Measurements from ENCODE around the gene LRIT1. TPM values are rescaled to one million over a fixed set of nuclear protein-coding genes. Genes with fewer than 3 reads are reported as not detected.
"Not testable (repeated sequence)": the region's sequence is repeated elsewhere in the genome, so short reads cannot be mapped to it uniquely, and the experiment has no call there.

LRIT1 gene
- polyA plus RNA-seq, 1 donor (not counting 4 experiments of a cell fraction or from before 2014, with no cell fraction given), result not detected

DNA sequence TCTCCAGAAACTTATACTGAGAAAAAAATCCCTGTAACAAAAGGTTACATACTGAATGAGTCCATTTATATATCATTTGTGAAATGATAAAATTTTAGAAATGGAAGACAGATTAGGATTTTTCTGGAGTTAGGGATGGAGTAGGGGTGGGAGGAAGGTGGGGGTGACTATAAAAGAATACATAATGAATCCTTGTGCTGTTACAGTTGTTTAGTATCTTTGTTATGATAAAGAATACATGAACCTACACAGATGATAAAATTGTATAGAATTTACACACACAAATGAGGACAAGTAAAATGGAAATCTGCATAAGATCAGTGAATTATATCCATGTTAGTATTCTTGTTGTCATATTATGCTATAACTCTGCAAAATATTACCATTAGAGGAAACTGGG, 45.3 kb upstream of the LRIT1 start:
- no peak overlapping the region for H3K4me2 ChIP-seq (ENCODE audit: control insufficient read depth, extremely low read depth, insufficient read depth, low read depth, low read length)
- no peaks in the 10 kb centered on the region for H3K9me3 ChIP-seq (ENCODE audit: control insufficient read depth, low read depth, low read length)
- no peaks in the 10 kb centered on the region for H3K36me3 ChIP-seq (ENCODE audit: control insufficient read depth in 2 of 2, extremely low read depth in 1 of 2, insufficient read depth in 2 of 2, low read length in 2 of 2)
- dilution Hi-C loops (cut with MboI; ENCODE audit: extremely low pct_ligation_motif_present, low sequenced_read_pairs), result no loop called here
- no peak overlapping the region for H2AFZ ChIP-seq (ENCODE audit: control insufficient read depth, low read length)
- H3K9ac ChIP-seq (ENCODE audit: control insufficient read depth, extremely low read depth, insufficient read depth, low read length), result no peak overlapping the region
- FAIRE-seq (no peak), DNase-seq (ENCODE audit: low read depth, low spot score) (no peak)
- no peak overlapping the region for H3K4me3 ChIP-seq (ENCODE audit: control insufficient read depth in 2 of 3, extremely low read depth in 1 of 3, insufficient read depth in 2 of 3, low read depth in 1 of 3, low read length in 3 of 3)
- no peaks in the 10 kb centered on the region for H3K9me1 ChIP-seq (ENCODE audit: control insufficient read depth, extremely low read depth, insufficient read depth, low read length)
- no peaks in the 10 kb centered on the region for H4K20me1 ChIP-seq (ENCODE audit: control insufficient read depth, extremely low read depth, insufficient read depth, low read length)
- H3K79me2 ChIP-seq (ENCODE audit: control insufficient read depth, insufficient read depth, low read length), result no peaks in the 10 kb centered on the region
- no peak overlapping the region for H3K27ac ChIP-seq (ENCODE audit: control insufficient read depth, insufficient read depth, low read length)
- TF ChIP-seq EZH2 (IDR thresholded peaks at IDR 0.05; ENCODE audit: low read length) (no peak), CTCF (optimal IDR thresholded peaks at IDR 0.05 in 1 of 3, IDR thresholded peaks at IDR 0.05 in 1 of 3, conservative IDR thresholded peaks at IDR 0.05 in 1 of 3; ENCODE audit: extremely low read depth in 1 of 3, insufficient read depth in 2 of 3, low read length in 3 of 3) (no peak)
- H3K27me3 ChIP-seq (ENCODE audit: control insufficient read depth, extremely low read depth, insufficient read depth, low read length), result peaks cover 4% of the 10 kb centered on the region
- H3K4me1 ChIP-seq (ENCODE audit: control insufficient read depth, extremely low read depth, insufficient read depth, low read length), result no peaks in the 10 kb centered on the region

DNA sequence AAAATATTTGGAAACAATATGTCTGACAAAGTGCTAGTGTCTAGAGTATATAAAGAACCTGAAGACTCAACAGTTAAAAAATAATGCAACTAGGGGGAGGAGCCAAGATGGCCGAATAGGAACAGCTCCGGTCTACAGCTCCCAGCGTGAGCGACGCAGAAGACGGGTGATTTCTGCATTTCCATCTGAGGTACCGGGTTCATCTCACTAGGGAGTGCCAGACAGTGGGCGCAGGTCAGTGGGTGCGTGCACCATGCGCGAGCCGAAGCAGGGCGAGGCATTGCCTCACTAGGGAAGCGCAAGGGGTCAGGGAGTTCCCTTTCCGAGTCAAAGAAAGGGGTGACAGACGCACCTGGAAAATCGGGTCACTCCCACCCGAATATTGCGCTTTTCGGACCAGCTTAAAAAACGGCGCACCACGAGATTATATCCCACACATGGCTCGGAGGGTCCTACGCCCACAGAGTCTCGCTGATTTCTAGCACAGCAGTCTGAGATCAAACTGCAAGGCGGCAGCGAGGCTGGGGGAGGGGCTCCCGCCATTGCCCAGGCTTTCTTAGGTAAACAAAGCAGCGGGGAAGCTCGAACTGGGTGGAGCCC, 38.6 kb upstream of the LRIT1 start:
- H3K9me1 ChIP-seq (ENCODE audit: control insufficient read depth, extremely low read depth, insufficient read depth, low read length); H3K4me3 ChIP-seq (ENCODE audit: control insufficient read depth in 2 of 3, extremely low read depth in 1 of 3, insufficient read depth in 2 of 3, low read depth in 1 of 3, low read length in 3 of 3); DNase-seq (ENCODE audit: low read depth, low spot score); H3K4me1 ChIP-seq (ENCODE audit: control insufficient read depth, extremely low read depth, insufficient read depth, low read length); H2AFZ ChIP-seq (ENCODE audit: control insufficient read depth, low read length); FAIRE-seq; dilution Hi-C loops (cut with MboI; ENCODE audit: extremely low pct_ligation_motif_present, low sequenced_read_pairs); H3K27ac ChIP-seq (ENCODE audit: control insufficient read depth, insufficient read depth, low read length); H3K27me3 ChIP-seq (ENCODE audit: control insufficient read depth, extremely low read depth, insufficient read depth, low read length); H3K4me2 ChIP-seq (ENCODE audit: control insufficient read depth, extremely low read depth, insufficient read depth, low read depth, low read length); H3K79me2 ChIP-seq (ENCODE audit: control insufficient read depth, insufficient read depth, low read length); H3K36me3 ChIP-seq (ENCODE audit: control insufficient read depth in 2 of 2, extremely low read depth in 1 of 2, insufficient read depth in 2 of 2, low read length in 2 of 2); H4K20me1 ChIP-seq (ENCODE audit: control insufficient read depth, extremely low read depth, insufficient read depth, low read length); H3K9me3 ChIP-seq (ENCODE audit: control insufficient read depth, low read depth, low read length); H3K9ac ChIP-seq (ENCODE audit: control insufficient read depth, extremely low read depth, insufficient read depth, low read length): not testable (repeated sequence)

- TF ChIP-seq EZH2 (IDR thresholded peaks at IDR 0.05; ENCODE audit: low read length) (no peak), CTCF (optimal IDR thresholded peaks at IDR 0.05 in 1 of 3, IDR thresholded peaks at IDR 0.05 in 1 of 3, conservative IDR thresholded peaks at IDR 0.05 in 1 of 3; ENCODE audit: extremely low read depth in 1 of 3, insufficient read depth in 2 of 3, low read length in 3 of 3) (no peak)
- Histone ChIP-seq H3K9me1 (ENCODE audit: control insufficient read depth, extremely low read depth, insufficient read depth, low read length) (no peaks in the 10 kb centered on the region), H3K27me3 (ENCODE audit: control insufficient read depth, extremely low read depth, insufficient read depth, low read length) (no peaks in the 10 kb centered on the region), H3K9me3 (ENCODE audit: control insufficient read depth, low read depth, low read length) (no peaks in the 10 kb centered on the region), H3K4me2 (ENCODE audit: control insufficient read depth, extremely low read depth, insufficient read depth, low read depth, low read length) (no peak overlapping the region), H4K20me1 (ENCODE audit: control insufficient read depth, extremely low read depth, insufficient read depth, low read length) (no peaks in the 10 kb centered on the region), H3K9ac (ENCODE audit: control insufficient read depth, extremely low read depth, insufficient read depth, low read length) (no peak overlapping the region), H3K4me3 (ENCODE audit: control insufficient read depth in 2 of 3, extremely low read depth in 1 of 3, insufficient read depth in 2 of 3, low read depth in 1 of 3, low read length in 3 of 3) (no peak overlapping the region), H3K4me1 (ENCODE audit: control insufficient read depth, extremely low read depth, insufficient read depth, low read length) (peaks cover 7% of the 10 kb centered on the region), H2AFZ (ENCODE audit: control insufficient read depth, low read length) (no peak overlapping the region), H3K79me2 (ENCODE audit: control insufficient read depth, insufficient read depth, low read length) (no peaks in the 10 kb centered on the region), H3K36me3 (ENCODE audit: control insufficient read depth in 2 of 2, extremely low read depth in 1 of 2, insufficient read depth in 2 of 2, low read length in 2 of 2) (no peaks in the 10 kb centered on the region), H3K27ac (ENCODE audit: control insufficient read depth, insufficient read depth, low read length) (no peak overlapping the region)
- DNase-seq (ENCODE audit: low read depth, low spot score), result no peak
- FAIRE-seq, result no peak
- dilution Hi-C loops (cut with MboI; ENCODE audit: extremely low pct_ligation_motif_present, low sequenced_read_pairs), result no loop called here
Observed at GRCh38 chr10:84270708-84271107, 29.4 kb upstream of the LRIT1 start.
